Activated naive CD8-positive, alpha-beta T cell treated with anti-CD3 and anti-CD28 coated beads, Interleukin-2, amount 50 U/mL, for 24 hours (primary cell): ENCODE measurements around the gene CTRB1.

Source experiments
- ATAC-seq: fragments of 150-1000 bp; cut with Tn5 transposase; one replicate; pipeline ENCODE4 v1.10.0; 2021
- DNase-seq: peaks from one replicate; pipeline ENCODE4 v3.0.0; 2021
- H3K27ac Mint-ChIP-seq: one replicate; pipeline ENCODE4 v1.8.0; 2021; ENCODE audit warnings: mild to moderate bottlenecking, mixed read lengths
- H3K27me3 Mint-ChIP-seq: one replicate; pipeline ENCODE4 v1.8.0; 2021; ENCODE audit warnings: mixed read lengths
- H3K36me3 Mint-ChIP-seq: one replicate; pipeline ENCODE4 v1.8.0; 2021; ENCODE audit warnings: low read depth, mixed read lengths
- H3K4me1 Mint-ChIP-seq: one replicate; pipeline ENCODE4 v1.8.0; 2021; ENCODE audit warnings: mixed read lengths
- H3K4me3 Mint-ChIP-seq: one replicate; pipeline ENCODE4 v1.8.0; 2021; ENCODE audit warnings: mild to moderate bottlenecking, moderate library complexity, mixed read lengths
- H3K9me3 Mint-ChIP-seq: one replicate; pipeline ENCODE4 v1.8.0; 2021; ENCODE audit warnings: mixed read lengths

Gene CTRB1

GRCh38 chr16:75226550-75227360 lies 8.0 kb downstream of the CTRB1 start:
- DNase-seq (no peak), ATAC-seq (no peak)
- H3K4me1 Mint-ChIP-seq = no peaks in the 10 kb centered on the region
- H3K27ac Mint-ChIP-seq = no peak overlapping the region
- peaks cover 6% of the 10 kb centered on the region for H3K27me3 Mint-ChIP-seq
- no peaks in the 10 kb centered on the region for H3K36me3 Mint-ChIP-seq
- no peak overlapping the region for H3K4me3 Mint-ChIP-seq
- H3K9me3 Mint-ChIP-seq = no peaks in the 10 kb centered on the region

- Mint-ChIP-seq H3K4me1 (no peaks in the 10 kb centered on the region), H3K27ac (no peak overlapping the region), H3K27me3 (peaks cover 6% of the 10 kb centered on the region), H3K36me3 (no peaks in the 10 kb centered on the region), H3K9me3 (no peaks in the 10 kb centered on the region), H3K4me3 (no peak overlapping the region)
- ATAC-seq = no peak
- no peak for DNase-seq
These were observed 8.8 kb downstream of the CTRB1 start for GRCh38 chr16:75227361-75228142.

GRCh38 chr16:75228143-75228976 lies 9.6 kb downstream of the CTRB1 start:
- Mint-ChIP-seq H3K36me3 (no peaks in the 10 kb centered on the region), H3K4me1 (no peaks in the 10 kb centered on the region), H3K27me3 (peaks cover 6% of the 10 kb centered on the region), H3K27ac (no peak overlapping the region), H3K9me3 (no peaks in the 10 kb centered on the region), H3K4me3 (no peak overlapping the region)
- no peak for ATAC-seq
- no peak for DNase-seq

- H3K4me3 Mint-ChIP-seq = no peak overlapping the region
- no peaks in the 10 kb centered on the region for H3K9me3 Mint-ChIP-seq
- ATAC-seq = no peak
- no peak overlapping the region for H3K27ac Mint-ChIP-seq
- peaks cover 8% of the 10 kb centered on the region for H3K27me3 Mint-ChIP-seq
- DNase-seq = no peak
- peaks cover 4% of the 10 kb centered on the region for H3K4me1 Mint-ChIP-seq
- no peaks in the 10 kb centered on the region for H3K36me3 Mint-ChIP-seq
These were observed 10.6 kb downstream of the CTRB1 start for GRCh38 chr16:75229172-75230031.

GRCh38 chr16:75230471-75231110 lies 11.8 kb downstream of the CTRB1 start:
- Mint-ChIP-seq H3K36me3 (no peaks in the 10 kb centered on the region), H3K4me1 (peaks cover 5% of the 10 kb centered on the region), H3K27me3 (peaks cover 8% of the 10 kb centered on the region), H3K9me3 (no peaks in the 10 kb centered on the region), H3K4me3 (no peak overlapping the region), H3K27ac (no peak overlapping the region)
- ATAC-seq (no peak), DNase-seq (no peak)

GRCh38 chr16:75231570-75231969 lies 12.8 kb downstream of the CTRB1 start:
- no peak overlapping the region for H3K4me3 Mint-ChIP-seq
- H3K36me3 Mint-ChIP-seq = no peaks in the 10 kb centered on the region
- H3K27me3 Mint-ChIP-seq = peaks cover 7% of the 10 kb centered on the region
- ATAC-seq (no peak), DNase-seq (no peak)
- H3K4me1 Mint-ChIP-seq = peaks cover 9% of the 10 kb centered on the region
- H3K27ac Mint-ChIP-seq = no peak overlapping the region
- H3K9me3 Mint-ChIP-seq = no peaks in the 10 kb centered on the region

- Mint-ChIP-seq H3K27me3 (peaks cover 4% of the 10 kb centered on the region), H3K9me3 (no peaks in the 10 kb centered on the region), H3K4me3 (no peak overlapping the region)
These were observed 14.8 kb downstream of the CTRB1 start for GRCh38 chr16:75233611-75233938.

GRCh38 chr16:75234856-75235696 lies 16.3 kb downstream of the CTRB1 start:
- H3K36me3 Mint-ChIP-seq = no peaks in the 10 kb centered on the region
- no peak overlapping the region for H3K27ac Mint-ChIP-seq
- ATAC-seq = no peak
- no peaks in the 10 kb centered on the region for H3K9me3 Mint-ChIP-seq
- no peak for DNase-seq
- H3K27me3 Mint-ChIP-seq = peaks cover 4% of the 10 kb centered on the region
- no peak overlapping the region for H3K4me3 Mint-ChIP-seq
- peaks cover 9% of the 10 kb centered on the region for H3K4me1 Mint-ChIP-seq

More at GRCh38 chr16:75233611-75233938, 14.8 kb downstream of the CTRB1 start:
- no peak overlapping the region for H3K27ac Mint-ChIP-seq
- DNase-seq (no peak), ATAC-seq (no peak)
- H3K4me1 Mint-ChIP-seq = peaks cover 9% of the 10 kb centered on the region
- H3K36me3 Mint-ChIP-seq = no peaks in the 10 kb centered on the region

GRCh38 chr16:75235721-75236193 lies 17.0 kb downstream of the CTRB1 start:
- Mint-ChIP-seq H3K36me3 (no peaks in the 10 kb centered on the region), H3K4me1 (peaks cover 9% of the 10 kb centered on the region), H3K27me3 (peaks cover 4% of the 10 kb centered on the region), H3K4me3 (no peak overlapping the region), H3K9me3 (no peaks in the 10 kb centered on the region), H3K27ac (no peak overlapping the region)
- ATAC-seq = no peak
- DNase-seq = no peak

- Mint-ChIP-seq H3K9me3 (no peaks in the 10 kb centered on the region), H3K4me3 (no peak overlapping the region), H3K27me3 (peaks cover 4% of the 10 kb centered on the region), H3K27ac (peak overlapping the region; percentile 5), H3K4me1 (peaks cover 9% of the 10 kb centered on the region), H3K36me3 (no peaks in the 10 kb centered on the region)
- DNase-seq = peak; percentile 37
- peak; percentile 50 for ATAC-seq
These were observed 17.4 kb downstream of the CTRB1 start for GRCh38 chr16:75236232-75236631.

- DNase-seq (no peak), ATAC-seq (no peak)
- Mint-ChIP-seq H3K27me3 (peaks cover 4% of the 10 kb centered on the region), H3K27ac (no peak overlapping the region), H3K9me3 (no peaks in the 10 kb centered on the region), H3K4me3 (no peak overlapping the region), H3K36me3 (no peaks in the 10 kb centered on the region), H3K4me1 (peaks cover 9% of the 10 kb centered on the region)
These were observed 18.1 kb downstream of the CTRB1 start for GRCh38 chr16:75236736-75237397.

GRCh38 chr16:75237398-75238131 lies 18.8 kb downstream of the CTRB1 start:
- H3K36me3 Mint-ChIP-seq = no peaks in the 10 kb centered on the region
- H3K27ac Mint-ChIP-seq = no peak overlapping the region
- H3K4me1 Mint-ChIP-seq = peaks cover 9% of the 10 kb centered on the region
- peaks cover 4% of the 10 kb centered on the region for H3K27me3 Mint-ChIP-seq
- no peak for ATAC-seq
- H3K9me3 Mint-ChIP-seq = no peaks in the 10 kb centered on the region
- no peak overlapping the region for H3K4me3 Mint-ChIP-seq
- DNase-seq = no peak
